Non-pigmented ciliary epithelial cell (primary cell): Measurements from ENCODE around the gene GH2.
A peak's percentile ranks its signal among the peaks of the same experiment; 100 is the strongest.
"Not testable (repeated sequence)": the region's sequence is repeated elsewhere in the genome, so short reads cannot be mapped to it uniquely, and the experiment has no call there.

Experiments
- DNase-seq: peaks from one replicate; pipeline ENCODE4 v3.0.0-alpha.2; 2010; ENCODE audit warnings: low read depth

GH2 gene

DNA sequence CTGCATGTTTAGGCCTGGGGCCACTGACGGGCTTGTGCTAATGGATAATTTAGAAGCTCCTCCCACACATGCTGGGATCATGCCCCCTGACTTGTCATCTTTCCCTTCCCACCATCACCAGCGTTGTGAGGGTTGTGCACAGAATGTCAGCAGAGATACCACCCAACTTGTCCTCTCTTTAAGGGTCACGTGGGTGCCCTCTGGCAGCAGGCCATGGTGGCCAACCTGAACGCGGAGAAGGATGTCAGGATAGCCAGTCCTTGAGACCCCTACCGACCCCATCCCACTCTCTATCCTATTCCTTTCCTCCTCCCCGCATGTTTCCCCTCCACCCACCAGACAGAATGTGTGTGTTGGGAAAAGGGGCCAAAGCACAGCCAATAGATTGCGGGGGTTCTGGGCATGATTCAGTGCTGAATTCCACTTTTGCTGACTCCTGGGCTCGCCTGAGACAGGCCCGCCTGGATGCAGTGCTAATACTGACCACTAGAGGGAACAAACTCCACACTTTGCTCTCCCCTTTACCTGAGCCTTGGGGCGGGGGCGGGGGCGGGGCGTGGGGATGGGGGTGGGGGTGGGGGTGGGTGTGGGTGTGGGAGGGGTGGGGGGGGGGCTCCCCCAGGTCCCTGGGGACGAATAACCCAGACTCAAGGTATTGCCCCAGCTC, at the start of gene GH2:
GH2 (minus strand) TSS at position 10 of the 667 bp plus-strand sequence. CDS start 143 bp downstream, outside the sequence.
- no peak for DNase-seq

DNA sequence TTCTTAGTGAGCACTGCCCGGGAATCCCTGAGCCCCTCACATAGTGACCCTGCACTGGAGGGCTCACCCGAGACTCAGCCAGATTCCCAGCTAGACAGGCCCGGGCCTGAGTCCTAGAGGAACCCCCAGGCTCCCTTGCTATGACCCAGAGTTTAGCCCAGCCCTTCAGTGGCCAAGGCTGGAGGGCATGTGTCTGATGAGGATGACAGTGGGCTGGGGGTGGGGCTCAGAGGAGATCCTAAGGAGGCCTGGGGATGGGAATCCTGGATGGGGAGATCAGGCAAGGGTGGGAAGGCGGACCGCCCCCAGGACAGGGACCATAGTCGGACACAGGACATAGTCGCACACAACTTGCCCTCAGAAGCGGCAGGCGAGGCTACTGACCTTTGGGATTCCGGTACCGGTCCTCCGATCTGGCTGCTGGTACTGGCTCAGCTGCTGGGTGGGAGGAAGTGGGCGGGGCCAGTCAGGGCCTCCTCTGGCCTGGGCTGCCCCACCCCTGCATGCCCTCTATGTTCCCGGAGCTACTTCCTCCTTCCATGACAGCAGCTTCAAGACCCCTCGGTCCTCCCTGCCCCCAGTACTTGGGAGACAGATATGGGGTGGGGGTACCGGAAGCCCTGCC, 49.3 kb upstream of the GH2 start:
- DNase-seq, result no peak

DNA sequence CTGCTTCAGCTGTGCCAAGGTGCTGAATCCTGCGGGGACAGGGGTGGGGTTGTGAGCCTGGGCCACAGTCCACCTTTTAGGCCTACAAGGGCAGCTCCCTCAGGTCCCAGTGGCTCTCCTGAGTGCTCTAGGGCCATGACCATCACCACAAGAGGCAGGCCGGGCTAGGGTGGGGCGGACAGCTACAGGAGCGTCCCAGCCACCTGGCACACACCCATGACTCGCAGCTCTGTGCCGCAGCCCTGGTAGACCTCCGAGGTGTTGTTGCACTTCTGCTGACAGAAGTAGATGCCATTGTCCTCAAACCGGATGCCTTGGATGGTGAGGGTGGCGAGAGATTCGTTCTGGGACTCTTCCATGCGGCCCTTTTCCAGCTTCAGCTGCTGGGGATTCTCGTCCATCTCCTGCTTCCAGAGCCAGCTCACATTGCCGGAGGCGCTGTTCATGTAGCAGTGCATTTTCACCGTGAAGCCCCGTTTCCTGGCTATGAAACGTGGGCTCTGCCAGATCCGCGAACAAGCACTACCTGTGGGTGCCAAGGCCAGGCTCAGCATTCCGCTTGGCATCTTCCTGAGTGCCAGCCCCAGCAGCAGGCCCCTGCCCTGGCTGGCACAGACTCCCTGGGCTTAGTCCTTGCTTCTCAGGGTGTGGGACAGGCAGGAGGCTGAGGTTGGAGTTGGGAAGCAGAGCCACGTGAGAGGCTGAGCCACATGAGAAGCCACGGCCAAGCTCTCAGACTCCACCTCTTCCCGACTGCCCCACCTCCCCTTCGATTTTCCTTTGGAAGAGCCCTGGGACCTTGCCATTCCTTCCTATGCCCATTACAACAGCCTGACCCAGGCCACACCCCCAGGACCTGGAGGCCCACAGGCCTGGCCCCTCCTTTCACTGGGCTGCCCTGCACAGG, 48.4 kb upstream of the GH2 start:
- no peak for DNase-seq

DNA sequence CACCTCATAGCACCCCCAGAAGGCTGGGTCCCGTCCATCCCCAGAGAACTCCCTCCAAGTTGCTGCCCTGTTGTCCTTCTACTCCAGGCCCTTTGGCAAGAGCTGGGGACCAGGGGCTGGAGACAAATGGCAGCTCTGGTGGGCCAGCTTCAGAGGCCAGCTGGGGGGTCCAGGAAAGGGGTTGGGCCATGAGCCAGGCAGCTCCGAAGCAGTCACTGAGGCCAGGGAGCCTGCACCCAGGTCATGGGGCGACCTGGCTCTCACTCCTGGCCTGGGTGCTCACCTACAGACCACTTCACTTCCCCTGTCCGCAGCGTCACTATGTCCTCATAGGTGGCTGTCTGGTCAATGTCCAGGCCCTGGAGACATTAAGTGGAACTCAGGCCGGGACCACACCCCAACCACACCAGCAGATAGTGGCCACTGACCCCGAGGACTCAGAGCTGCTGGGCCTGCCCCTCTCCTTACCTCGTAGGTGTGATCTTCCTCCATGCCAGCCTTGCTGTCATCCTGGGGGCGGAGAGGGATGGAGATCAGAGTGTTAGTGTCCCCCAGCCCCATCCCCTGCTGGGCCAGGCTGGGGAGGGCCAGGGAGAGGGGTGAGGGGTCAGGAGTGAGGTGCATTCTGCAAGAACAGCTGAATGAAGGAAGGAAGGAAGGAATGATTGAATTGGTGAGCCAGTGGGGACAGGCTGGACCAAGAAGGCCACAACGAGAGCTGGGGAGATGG, 47.4 kb upstream of the GH2 start:
- DNase-seq, result no peak

DNA sequence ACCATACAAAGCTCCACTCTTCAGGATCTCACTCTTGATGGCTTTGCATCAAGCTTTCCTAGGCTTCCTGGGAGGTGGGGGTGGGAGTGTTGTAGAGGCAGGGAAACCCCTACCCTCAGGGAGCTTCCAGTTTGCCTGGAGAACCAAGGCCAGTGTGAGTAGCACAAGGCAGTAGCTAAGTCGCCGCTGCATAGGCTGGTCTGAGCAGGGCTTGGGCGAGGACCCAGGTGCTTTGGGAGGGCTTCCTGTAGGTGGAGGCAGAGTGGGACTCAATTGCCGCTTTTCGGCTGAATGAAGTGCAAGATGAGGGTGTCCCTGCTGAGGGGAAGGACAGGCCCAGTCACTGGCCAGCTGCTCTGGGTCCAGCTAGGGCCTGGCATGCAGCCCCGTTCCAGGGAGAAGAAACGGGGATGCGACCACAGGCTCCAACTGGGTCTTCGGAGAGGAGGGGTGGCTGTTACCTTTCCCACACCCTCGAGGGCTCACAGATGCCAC, 46.5 kb upstream of the GH2 start:
- no peak for DNase-seq

DNA sequence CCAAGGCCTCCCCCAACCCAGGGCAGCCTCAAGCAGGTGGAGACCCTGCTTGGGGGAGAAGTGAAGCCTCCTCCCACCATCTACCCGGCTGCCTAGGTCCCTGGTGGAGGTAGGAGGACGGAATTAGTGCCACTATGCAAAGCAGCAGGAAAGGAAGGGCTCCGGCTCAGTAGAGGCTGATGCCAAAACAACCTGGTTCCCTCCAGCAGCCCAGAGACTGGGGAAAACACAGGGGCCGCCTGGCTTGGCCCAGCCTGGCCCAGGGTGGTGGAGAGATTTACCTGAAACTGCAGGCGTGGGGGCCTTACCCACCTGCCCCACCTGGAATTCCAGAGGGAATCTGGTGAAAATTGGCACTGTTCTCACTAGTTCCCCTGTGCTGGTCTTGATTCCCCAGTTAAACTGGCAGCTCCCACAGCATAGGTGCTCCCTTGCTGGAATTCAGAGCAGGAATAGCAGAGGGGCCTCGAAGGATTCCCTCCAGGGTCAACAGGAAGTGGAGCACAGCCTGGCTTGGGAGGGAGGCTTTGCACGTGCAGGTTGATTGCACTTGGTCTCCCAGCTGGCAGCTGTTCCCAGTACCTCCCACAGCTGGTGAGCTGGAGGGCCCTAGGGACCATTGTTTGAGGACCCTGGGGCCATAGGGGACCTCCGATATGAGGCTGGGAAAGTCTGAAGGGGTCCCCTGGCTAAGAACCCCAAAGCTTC, 45.9 kb upstream of the GH2 start:
- DNase-seq, result no peak

DNA sequence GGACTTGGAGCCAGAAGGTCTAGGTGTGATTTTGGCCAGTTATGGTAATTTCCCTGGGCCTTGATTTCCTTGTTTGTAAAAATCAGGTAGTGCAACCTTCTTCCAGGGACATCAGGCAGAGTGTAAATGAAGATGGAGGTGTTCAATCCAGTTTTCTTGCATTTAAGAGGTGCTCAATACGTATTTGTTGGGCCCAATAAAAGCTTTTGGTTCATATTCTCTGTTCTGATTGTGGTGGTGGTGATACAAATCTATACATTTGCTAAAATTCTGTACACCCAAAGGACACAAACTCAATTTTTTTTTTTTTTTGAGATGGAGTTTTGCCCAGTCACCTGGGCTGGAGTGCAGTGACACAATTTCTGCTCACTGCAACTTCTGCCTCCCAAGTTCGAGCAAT, 44.4 kb upstream of the GH2 start:
- no peak for DNase-seq

DNA sequence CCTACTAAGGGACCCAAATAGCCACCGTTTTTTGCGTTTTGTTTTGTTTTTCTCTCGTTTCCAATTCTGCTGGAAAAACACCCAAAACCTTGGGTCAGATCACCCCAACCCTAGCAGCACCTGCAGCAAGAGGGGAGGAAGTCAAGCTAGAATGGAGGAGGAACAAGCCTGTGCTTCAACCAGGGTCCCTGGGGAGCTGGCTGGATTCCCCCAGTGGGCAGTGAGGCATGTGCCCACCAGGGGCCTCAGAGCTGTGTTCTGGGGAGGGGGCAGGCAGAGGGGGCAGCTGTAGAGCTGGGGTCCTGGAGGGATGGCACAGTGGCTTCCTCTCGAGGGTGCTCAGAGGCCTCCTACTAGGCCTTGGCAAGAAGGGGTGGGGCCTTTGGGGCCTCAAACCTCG, 43.9 kb upstream of the GH2 start:
- no peak for DNase-seq

DNA sequence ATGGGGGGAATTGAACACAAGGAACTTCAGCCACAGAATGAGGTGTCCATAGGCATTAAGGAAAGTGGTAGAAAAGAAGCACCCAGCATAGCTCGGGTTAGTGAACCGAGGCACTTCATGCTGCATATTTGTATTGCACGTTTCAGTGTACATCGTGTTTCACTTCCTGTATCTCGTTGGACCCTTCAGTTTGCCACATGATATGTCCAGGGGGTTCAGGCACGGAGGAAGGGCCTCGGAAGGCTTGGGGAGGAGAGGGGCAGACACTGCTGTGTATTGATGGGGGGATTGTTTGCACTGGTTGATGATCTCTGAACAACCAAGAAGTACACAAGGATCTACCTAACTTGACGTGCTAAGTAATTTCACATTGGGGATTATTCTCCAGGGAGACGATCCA, 40.7 kb upstream of the GH2 start:
- DNase-seq, result not testable (repeated sequence)

DNA sequence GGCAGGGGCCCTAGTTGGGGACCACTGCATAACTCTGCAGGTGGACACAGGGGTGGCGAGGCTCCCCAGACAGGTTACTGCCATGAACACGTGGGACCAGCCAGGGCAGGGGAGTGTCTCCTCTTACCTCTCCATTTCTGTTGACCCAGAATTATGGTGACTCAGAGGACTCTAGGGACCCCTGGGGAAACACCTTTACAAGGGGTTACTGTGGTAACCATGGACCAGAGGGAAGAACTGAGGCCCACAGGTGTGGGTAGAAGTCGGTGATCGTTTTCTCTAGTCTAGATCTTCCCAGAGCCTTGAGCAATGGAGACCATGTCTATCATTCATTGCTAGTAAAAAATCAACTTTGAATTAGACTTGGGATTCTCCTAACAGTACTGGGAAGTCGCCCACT, 39.0 kb upstream of the GH2 start:
- not testable (repeated sequence) for DNase-seq

DNA sequence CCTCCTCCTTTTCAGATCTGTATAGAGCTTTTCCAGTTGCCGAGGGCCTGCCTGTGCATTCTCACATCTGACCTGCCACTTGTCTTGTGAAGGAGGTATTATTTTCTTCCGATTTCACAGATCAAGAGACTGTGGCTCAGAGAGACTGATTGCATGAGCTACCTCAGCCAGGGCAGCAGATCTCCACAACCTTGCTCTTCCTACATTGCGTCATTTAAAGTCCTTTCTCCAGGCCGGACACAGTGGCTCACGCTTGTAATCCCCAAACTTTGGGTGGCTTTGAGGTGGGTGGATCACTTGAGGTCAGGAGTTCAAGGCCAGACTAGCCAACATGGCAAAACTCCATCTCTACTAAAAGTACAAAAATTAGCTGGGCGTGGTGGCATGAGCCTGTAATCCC, 38.3 kb upstream of the GH2 start:
- DNase-seq, result not testable (repeated sequence)

DNA sequence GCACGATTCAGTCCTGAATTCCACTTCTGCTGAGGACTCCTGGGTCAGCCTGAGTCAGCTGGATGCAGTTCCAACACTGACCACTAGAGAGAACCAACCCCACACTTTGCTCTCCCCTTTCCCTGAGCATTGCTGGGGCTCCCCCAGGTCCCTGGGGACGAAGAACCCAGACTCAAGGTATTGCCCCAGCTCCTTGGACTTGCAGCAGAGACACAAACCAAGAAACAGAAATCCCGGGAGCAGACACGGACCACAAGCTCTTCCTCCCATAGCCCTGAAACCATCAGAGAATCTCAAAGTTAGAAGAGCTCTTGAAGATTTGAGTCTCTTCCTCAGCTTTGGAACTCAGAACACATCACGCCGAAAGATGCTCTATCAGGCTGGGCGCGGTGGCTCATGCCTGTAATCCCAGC, 37.6 kb upstream of the GH2 start:
- DNase-seq, result peak; percentile 27

DNA sequence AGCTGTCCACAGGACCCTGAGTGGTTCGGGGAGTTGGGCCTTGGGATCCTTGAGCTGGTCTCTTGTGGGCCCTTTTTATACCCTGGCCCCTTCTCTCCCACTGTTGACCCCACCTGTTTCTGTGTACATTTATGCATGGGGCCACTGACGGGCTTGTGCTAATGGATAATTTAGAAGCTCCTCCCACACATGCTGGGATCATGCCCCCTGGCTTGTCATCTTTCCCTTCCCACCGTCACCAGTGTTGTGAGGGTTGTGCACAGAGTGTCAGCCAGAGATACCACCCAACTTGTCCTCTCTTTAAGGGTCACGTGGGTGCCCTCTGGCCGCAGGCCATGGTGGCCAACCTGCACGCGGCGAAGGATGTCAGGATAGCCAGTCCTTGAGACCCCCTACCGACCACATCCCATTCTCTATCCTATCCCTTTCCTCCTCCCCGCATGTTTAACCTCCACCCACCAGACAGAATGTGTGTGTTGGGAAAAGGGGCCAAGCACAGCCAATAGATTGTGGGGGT, 37.1 kb upstream of the GH2 start, which contains the start of gene GH1:
GH1 (minus strand) TSS at position 51 of the 517 bp plus-strand sequence. CDS start 63 bp downstream, outside the sequence.
- not testable (repeated sequence) for DNase-seq

DNA sequence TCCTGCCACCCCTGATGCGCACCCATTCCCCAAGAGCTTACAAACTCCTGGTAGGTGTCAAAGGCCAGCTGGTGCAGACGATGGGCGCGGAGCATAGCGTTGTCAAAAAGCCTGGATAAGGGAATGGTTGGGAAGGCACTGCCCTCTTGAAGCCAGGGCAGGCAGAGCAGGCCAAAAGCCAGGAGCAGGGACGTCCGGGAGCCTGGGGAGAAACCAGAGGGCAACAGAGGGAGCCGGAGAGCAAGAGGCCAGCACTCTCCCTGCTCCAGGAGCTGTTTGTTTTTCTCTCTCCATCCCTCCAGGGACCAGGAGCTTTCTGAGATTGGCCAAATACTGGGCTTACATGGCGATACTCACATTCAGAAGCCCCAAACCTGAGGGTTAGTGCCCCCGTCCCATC, 36.6 kb upstream of the GH2 start:
- no peak for DNase-seq

DNA sequence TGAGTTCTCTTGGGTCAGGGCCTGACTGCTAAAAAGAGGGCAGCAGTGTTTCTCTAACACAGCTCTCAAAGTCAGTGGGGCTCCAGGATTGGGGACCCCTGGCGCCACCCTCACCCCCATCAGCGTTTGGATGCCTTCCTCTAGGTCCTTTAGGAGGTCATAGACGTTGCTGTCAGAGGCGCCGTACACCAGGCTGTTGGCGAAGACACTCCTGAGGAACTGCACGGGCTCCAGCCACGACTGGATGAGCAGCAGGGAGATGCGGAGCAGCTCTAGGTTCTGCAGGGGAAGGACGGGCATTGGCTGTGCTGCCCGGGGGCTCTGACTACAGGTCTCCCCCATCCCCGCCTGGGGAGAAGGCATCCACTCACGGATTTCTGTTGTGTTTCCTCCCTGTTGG, 35.9 kb upstream of the GH2 start:
- no peak for DNase-seq

DNA sequence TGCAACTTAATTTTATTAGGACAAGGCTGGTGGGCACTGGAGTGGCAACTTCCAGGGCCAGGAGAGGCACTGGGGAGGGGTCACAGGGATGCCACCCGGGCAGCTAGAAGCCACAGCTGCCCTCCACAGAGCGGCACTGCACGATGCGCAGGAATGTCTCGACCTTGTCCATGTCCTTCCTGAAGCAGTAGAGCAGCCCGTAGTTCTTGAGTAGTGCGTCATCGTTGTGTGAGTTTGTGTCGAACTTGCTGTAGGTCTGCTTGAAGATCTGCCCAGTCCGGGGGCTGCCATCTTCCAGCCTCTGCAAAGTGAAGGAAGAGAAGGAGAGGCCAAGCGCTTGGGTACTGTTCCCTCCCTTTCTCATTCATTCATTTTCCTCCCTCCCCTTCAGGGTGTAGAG, 35.5 kb upstream of the GH2 start:
- not testable (repeated sequence) for DNase-seq

DNA sequence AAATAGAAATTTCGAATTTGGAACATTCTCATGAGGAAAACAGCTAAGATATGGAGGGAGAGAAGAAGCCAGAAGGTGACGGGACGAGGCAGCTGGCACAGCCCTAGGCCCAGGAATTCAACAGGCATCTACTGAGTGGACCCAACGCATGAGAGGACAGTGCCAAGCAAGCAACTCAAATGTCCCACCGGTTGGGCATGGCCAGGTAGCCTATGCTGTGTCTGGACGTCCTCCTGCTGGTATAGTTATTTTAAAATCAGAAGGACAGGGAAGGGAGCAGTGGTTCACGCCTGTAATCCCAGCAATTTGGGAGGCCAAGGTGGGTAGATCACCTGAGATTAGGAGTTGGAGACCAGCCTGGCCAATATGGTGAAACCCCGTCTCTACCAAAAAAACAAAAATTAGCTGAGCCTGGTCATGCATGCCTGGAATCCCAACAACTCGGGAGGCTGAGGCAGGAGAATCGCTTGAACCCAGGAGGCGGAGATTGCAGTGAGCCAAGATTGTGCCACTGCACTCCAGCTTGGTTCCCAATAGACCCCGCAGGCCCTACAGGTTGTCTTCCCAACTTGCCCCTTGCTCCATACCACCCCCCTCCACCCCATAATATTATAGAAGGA, 34.9 kb upstream of the GH2 start:
- DNase-seq, result no peak

DNA sequence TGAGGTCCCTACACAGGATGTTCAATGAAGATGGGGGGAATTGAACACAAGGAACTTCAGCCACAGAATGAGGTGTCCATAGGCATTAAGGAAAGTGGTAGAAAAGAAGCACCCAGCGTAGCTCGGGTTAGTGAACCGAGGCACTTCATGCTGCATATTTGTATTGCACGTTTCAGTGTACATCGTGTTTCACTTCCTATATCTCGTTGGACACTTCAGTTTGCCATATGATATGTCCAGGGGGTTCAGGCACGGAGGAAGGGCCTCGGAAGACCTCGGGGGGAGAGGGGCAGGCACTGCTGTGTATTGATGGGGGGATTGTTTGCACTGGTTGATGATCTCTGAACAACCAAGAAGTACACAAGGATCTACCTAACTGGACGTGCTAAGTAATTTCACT, 34.0 kb upstream of the GH2 start:
- DNase-seq, result not testable (repeated sequence)

DNA sequence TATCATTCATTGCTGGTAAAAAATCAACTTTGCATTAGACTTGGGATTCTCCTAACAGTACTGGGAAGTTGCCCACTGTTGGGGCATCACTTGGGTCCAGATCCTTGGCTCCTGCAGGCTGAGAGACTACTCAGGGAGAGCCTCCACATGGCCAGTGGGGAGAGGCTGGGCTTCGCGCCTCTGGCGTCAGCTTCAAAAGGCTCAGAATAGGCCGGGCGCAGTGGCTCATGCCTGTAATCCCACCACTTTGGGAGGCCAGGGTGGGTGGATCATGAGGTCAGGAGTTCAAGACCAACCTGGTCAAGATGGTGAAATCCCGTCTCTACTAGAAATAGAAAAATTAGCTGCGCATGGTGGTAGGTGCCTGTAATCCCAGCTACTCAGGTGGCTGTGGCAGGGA, 32.7 kb upstream of the GH2 start:
- no peak for DNase-seq

DNA sequence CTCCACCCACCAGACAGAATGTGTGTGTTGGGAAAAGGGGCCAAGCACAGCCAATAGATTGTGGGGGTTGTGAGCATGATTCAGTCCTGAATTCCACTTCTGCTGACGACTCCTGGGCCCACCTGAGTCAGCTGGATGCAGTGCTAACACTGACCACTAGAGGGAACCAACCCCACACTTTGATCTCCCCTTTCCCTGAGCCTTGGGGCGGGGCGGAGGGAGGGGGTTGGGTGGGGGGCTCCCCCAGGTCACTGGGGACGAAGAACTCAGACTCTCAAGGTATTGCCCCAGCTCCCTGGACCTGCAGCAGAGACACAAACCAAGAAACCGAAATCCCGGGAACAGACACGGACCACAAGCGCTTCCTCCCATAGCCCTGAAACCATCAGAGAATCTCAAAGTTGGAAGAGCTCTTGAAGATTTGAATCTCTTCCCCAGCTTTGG, 29.9 kb upstream of the GH2 start:
- DNase-seq, result no peak
